ENCODE results near the gene ATP11B.

DNA sequence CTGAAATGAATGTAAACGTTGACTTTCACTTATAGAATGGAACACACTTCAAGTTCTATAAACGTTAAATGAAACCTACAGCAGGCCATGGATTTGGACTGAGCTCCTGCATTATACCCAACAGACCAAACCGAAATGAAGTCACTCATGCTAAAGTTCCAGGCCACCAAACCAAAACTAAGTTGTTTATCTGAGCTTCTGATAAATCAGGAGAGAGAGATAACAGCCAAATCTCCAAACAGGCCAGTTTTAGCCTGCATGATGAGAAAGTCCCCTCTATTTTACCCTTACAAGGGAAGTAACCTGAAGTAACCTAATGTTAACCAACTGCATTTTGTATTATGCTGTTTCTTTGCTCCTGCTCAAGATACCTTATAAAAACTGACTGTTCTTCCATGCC, 142.5 kb downstream of the ATP11B start:
- TF ChIP-seq CTCF (IDR thresholded peaks at IDR 0.05; ENCODE audit: control extremely low read depth in 1 of 3, insufficient read depth in 1 of 3, low read depth in 1 of 3, low read length in 3 of 3) (no peak), POLR2A (IDR thresholded peaks at IDR 0.05; ENCODE audit: control extremely low read depth in 1 of 2, low read depth in 2 of 2, low read length in 2 of 2) (no peak), NRF1 (IDR thresholded peaks at IDR 0.05; ENCODE audit: low read depth, low read length) (no peak), SP4 (IDR thresholded peaks at IDR 0.05; ENCODE audit: low read length) (no peak), EZH2 (IDR thresholded peaks at IDR 0.05; ENCODE audit: low read depth, low read length, severe bottlenecking) (no peak), HDAC2 (IDR thresholded peaks at IDR 0.05; ENCODE audit: borderline replicate concordance in 1 of 2, low read depth in 2 of 2, low read length in 2 of 2) (no peak), MAX (IDR thresholded peaks at IDR 0.05) (no peak), RAD21 (IDR thresholded peaks at IDR 0.05 in 1 of 2, conservative IDR thresholded peaks at IDR 0.05 in 1 of 2; ENCODE audit: low read depth in 2 of 2, low read length in 2 of 2) (no peak), POLR2AphosphoS5 (IDR thresholded peaks at IDR 0.05; ENCODE audit: low read depth, low read length) (no peak), PHF8 (conservative IDR thresholded peaks at IDR 0.05; ENCODE audit: low read depth, low read length) (no peak), CEBPB (IDR thresholded peaks at IDR 0.05; ENCODE audit: low read depth, low read length) (no peak), TCF12 (IDR thresholded peaks at IDR 0.05; ENCODE audit: low read depth, low read length) (no peak)

All from H1 (cell line).